Measurements from ENCODE around the gene ASXL1.
A peak's percentile ranks its signal among the peaks of the same experiment; 100 is the strongest.

Gene ASXL1

DNA sequence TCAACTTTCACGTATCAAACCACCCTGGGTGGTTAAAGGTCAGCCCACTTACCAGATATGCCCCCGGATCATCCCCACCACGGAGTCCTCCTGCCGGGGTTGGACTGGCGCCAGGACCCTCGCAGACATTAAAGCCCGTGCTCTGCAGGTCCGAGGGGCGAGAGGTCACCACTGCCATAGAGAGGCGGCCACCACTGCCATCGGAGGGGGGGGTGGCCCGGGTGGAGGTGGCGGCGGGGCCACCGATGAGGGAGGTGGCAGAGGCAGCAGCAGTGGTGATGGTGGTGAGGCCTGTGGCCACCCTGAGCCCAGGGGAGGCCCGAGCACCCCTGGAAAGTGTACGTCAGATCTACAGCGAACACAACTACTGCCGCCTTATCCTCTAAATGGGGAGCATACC lies 76.3 kb downstream of the ASXL1 start:
- no peak overlapping the region for H3K4me3 ChIP-seq (ENCODE audit: low read length)
- DNase-seq (ENCODE audit: low read depth, low spot score), result no peak

DNA sequence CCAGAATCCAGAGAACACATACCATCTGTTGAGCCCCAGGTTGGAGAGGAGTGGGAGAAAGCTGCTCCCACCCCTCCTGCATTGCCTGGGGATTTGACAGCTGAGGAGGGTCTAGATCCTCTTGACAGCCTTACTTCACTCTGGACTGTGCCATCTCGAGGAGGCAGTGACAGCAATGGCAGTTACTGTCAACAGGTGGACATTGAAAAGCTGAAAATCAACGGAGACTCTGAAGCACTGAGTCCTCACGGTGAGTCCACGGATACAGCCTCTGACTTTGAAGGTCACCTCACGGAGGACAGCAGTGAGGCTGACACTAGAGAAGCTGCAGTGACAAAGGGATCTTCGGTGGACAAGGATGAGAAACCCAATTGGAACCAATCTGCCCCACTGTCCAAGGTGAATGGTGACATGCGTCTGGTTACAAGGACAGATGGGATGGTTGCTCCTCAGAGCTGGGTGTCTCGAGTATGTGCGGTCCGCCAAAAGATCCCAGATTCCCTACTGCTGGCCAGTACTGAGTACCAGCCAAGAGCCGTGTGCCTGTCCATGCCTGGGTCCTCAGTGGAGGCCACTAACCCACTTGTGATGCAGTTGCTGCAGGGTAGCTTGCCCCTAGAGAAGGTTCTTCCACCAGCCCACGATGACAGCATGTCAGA lies 77.4 kb downstream of the ASXL1 start:
- no peak overlapping the region for H3K4me3 ChIP-seq (ENCODE audit: low read length)
- DNase-seq (ENCODE audit: low read depth, low spot score), result no peak

DNA sequence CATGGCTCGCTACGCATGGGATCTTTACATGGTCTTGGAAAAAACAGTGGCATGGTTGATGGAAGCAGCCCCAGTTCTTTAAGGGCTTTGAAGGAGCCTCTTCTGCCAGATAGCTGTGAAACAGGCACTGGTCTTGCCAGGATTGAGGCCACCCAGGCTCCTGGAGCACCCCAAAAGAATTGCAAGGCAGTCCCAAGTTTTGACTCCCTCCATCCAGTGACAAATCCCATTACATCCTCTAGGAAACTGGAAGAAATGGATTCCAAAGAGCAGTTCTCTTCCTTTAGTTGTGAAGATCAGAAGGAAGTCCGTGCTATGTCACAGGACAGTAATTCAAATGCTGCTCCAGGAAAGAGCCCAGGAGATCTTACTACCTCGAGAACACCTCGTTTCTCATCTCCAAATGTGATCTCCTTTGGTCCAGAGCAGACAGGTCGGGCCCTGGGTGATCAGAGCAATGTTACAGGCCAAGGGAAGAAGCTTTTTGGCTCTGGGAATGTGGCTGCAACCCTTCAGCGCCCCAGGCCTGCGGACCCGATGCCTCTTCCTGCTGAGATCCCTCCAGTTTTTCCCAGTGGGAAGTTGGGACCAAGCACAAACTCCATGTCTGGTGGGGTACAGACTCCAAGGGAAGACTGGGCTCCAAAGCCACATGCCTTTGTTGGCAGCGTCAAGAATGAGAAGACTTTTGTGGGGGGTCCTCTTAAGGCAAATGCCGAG lies 78.2 kb downstream of the ASXL1 start:
- no peak overlapping the region for H3K4me3 ChIP-seq (ENCODE audit: low read length)
- DNase-seq (ENCODE audit: low read depth, low spot score), result no peak

DNA sequence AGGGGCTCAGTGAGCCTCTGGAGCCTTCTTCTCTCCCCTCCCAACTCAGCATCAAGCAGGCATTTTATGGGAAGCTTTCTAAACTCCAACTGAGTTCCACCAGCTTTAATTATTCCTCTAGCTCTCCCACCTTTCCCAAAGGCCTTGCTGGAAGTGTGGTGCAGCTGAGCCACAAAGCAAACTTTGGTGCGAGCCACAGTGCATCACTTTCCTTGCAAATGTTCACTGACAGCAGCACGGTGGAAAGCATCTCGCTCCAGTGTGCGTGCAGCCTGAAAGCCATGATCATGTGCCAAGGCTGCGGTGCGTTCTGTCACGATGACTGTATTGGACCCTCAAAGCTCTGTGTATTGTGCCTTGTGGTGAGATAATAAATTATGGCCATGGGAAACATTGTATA lies 78.8 kb downstream of the ASXL1 start:
- H3K4me3 ChIP-seq (ENCODE audit: low read length), result no peak overlapping the region
- DNase-seq (ENCODE audit: low read depth, low spot score), result no peak

DNA sequence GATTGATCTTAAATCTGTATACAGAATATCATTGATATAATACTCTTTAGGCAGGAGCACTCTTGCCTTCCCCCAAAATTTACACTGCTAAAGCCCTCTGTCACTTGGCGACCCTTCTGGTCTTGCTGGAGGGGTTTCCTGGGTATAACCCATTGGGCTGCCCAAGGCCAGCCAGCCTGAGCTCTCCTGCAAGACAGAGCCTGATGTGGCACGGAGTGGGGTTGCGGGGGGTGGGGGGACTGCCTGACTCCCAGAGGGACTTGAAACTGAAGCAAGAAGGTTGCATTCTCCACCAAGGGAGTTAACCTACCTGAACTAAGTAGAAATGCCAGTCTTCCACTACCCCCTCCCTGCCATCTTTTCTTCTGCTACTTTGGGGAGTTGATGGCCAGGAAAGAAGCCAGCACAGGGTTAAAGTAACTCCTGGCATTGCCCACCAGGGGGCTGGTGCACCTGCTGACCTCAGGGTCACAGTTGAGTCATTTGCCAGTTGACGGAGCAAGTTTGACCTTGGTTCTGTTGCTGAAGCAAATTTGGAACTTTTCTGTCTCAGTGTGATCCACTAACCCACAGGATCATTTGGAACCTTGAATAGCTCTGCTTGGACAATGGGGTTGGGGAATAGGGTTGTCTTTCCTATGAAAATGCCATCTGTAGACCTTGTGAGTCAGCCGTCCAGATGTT lies 79.4 kb downstream of the ASXL1 start:
- H3K4me3 ChIP-seq (ENCODE audit: low read length), result no peak overlapping the region
- peak; percentile 18 for DNase-seq (ENCODE audit: low read depth, low spot score)

DNA sequence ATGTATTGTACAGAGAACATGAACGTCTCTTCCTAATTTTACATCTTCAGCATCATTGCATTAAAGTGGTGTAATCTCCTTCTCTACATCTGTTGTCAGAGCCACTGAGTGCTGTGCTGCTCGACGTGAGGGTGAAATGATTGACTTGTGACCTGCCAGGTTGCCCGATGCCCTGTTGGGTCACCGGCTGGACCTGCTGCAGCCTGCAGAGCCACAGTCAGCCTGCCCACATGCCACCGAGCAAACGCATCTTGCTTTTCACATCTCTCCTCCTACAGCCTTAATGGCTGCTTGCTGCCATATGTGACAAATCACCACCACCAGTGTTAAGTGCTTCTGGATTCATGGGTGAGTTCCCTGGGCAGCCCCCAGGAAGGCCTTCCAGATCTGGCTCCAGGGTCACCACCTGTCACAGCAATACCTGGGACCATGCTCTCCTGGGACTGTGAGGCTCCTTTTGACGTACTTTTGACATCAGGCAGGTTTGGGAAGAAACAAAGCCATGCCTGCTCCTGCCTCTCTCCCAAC lies 80.3 kb downstream of the ASXL1 start:
- no peak overlapping the region for H3K4me3 ChIP-seq (ENCODE audit: low read length)
- DNase-seq (ENCODE audit: low read depth, low spot score), result no peak

DNA sequence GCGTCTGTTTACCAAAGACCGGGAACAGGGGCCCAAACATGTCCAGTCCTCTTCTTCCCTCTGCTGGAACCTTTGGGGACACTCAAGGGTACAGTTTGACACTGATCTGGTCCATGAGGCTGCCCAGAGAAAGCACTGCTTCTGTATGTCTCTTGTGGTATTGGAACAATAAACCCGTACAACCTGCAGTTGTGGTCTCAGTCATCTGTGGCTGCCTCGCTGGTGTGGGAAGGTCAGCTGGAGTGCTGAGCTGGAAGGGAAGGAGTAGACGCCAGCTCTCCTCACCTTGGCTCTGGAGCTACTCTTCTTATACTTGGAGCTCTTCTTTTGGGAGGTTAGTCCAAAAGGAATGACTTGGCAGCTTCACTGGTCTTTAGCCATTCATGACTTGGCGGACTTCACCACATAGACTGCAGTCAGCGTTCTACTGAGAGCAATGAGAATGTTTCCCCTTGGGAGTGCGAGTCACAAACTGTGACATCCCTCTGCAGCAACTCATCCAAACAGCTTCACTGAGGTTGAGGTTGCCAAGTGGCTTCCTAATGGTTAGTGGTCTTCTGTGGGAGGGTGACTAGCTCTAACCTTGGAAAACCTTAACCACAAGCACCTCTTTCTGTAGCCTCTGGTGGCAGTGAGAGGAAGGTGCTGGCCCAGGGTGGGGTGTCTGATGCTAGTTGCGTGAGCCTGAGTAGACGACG lies 81.2 kb downstream of the ASXL1 start:
- no peak overlapping the region for H3K4me3 ChIP-seq (ENCODE audit: low read length)
- peak; percentile 27 for DNase-seq (ENCODE audit: low read depth, low spot score)

DNA sequence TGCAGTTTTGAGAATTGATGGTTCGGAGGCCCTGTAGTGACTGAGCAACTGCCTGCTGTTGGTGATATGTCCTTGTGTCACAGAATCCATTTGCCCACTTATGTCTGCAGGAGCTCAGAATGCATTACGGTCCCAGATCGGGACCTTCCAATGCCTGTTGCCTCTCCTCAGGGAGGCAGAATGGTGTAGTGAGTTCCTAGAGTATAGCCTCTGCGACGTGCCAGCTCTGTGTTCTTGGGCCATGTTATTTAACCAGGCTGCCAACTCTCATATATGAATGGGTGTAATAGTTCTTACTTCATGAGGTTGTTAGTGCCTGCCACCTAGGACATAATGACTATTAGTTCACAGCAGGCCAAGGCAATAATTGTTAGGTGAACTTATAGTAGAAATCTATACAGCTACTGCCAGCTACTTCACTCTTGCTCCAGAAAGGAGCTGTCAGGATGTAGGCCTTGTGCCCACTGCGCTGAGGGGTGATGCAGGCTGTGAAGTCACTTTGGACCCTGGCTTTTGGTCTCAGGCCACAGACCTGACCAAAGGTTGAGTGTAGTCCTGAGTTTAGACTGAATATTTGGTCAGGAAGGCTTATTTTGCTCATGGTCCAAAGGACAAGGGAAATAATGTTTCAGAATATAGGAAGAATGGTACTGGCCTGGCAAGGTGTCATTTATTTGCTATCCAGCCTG lies 82.1 kb downstream of the ASXL1 start:
- DNase-seq (ENCODE audit: low read depth, low spot score), result no peak
- H3K4me3 ChIP-seq (ENCODE audit: low read length), result no peak overlapping the region

DNA sequence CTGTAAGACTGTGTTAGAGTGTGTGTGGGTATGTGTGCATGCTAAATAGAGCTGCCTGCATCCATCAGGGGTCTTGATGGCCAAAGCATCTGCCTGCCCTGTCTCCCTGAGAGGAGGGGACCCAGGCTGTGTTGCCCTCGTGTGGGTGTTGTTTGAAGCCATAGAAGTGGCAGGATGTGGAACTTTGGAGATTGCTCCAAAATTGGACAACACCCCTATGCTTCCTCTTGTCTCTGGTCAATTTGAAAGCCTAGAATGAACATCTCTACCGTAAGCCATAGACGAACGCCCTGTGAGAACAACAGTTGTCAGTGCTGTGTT lies 82.6 kb downstream of the ASXL1 start:
- H3K4me3 ChIP-seq (ENCODE audit: low read length), result no peak overlapping the region
- DNase-seq (ENCODE audit: low read depth, low spot score), result no peak

DNA sequence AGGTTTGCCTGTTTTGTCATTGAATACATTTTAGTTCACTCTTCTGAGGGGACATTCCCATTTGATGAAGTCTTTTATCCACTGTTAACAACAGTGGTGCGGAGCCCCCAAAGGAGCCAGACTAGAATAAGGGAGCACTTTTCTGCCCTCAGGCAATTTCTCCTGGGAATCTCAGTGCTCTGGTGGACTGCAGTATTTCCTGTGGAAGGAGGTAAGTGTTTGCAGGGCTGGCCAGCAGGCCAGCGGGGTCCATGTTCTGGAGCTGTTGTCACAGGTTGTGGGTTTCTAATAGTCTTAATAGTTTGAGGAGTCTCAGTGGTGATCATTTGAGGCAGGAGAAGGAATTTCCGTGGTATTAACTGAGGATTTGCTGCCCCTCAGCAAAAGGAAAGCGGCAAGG lies 83.5 kb downstream of the ASXL1 start:
- DNase-seq (ENCODE audit: low read depth, low spot score), result no peak

DNA sequence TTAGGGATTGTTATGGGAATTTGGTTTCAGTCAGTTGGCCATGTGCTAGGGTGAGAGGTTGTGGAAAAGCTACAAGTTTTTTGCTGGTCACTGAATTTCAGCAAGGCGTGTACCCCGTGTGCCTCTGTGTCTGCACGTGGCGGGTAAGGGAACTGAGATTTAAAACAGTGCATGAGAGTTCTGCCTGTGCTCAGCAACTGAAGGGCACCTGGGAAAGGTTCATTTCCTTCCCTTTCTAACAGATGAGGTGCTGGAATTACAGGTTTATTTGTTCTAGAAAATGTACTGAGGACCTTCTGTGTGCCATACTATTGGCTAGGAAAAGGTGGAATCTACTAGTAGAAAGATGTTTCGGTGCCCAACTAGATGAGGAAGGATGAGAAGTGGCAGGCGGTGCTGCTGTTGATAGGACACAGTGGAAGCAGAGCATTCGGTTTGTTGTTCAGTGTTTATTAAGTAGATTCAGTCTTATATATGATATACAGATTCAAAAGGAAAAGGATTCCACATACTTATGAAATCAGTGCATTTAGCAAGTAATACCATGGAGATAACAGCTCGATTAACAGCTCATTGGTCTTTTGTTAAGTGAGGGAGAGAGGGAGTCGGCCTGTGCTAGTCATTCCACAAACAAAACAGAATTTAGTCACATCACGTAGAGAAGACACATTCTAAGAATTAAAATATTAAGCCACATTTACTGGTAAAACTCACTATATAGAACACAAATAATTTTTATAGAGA lies 84.7 kb downstream of the ASXL1 start:
- DNase-seq (ENCODE audit: low read depth, low spot score), result no peak

More for the DNA sequence above, 83.5 kb downstream of the ASXL1 start:
- H3K4me3 ChIP-seq (ENCODE audit: low read length), result no peak overlapping the region

DNA sequence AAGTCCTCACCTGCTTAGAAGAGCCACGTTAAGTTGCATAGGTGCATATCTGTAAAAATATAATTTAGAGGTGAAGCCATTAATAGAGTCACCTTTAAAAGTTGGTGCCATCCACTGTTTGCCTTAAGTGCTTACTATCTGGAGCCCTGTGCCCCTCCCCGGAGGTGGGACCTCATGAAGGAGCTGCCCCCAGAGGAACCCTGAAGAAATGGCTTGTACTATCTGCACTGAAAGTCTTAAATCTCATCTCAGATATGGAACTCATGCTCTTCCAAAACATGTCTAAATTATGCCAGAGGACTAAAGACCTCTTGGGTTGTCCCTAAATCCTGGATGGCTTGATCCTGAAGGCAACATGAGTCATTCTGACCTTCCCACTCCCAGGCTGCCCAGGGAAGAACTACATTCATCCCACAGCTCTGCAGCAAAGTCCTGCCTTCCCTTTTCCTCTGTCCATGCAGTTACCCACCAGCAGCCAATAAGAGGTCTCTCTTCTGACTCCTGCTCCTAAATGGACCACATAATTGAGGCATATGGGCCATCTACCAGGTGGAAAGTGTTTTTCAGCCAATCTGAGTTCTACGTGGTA lies 85.3 kb downstream of the ASXL1 start:
- peak; percentile 41 for DNase-seq (ENCODE audit: low read depth, low spot score)
- H3K4me3 ChIP-seq (ENCODE audit: low read length), result no peak overlapping the region

More for the DNA sequence above, 84.7 kb downstream of the ASXL1 start:
- no peak overlapping the region for H3K4me3 ChIP-seq (ENCODE audit: low read length)

DNA sequence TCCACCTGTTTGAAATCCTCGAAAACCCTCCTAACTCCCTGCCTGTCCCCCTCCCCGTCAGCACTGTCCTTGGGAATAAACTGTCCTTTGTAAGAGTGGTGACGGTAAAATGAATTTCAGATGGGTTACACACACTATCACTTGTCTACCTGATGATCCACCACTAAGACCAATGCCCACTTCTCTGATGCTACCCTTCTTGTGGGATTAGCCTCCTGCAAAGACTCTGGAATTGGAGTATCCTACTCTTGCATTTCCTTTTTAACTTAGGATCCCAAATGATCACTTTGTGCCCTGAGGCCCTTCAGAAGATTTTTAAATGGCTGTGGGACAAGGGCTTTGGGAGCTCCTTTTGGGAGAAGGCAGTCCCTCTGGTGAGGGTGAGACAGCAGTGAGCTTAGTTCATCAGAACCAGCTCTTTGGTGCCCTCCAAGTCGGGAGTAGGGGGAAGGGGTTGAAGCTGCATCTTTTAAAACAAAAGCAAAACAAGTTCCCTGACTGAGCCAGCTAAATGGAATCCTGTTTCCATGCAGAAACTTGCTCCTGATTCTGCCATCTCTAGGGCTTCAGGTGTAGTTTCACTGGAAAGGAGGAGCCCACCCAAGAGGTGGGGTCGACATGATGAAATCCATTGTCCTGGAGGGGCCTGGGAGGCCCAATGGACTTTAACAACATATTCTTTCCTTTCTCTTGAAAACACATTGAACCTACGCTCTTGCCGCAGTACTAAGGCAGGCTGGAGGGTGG lies 86.5 kb downstream of the ASXL1 start:
- H3K4me3 ChIP-seq (ENCODE audit: low read length), result no peak overlapping the region

DNA sequence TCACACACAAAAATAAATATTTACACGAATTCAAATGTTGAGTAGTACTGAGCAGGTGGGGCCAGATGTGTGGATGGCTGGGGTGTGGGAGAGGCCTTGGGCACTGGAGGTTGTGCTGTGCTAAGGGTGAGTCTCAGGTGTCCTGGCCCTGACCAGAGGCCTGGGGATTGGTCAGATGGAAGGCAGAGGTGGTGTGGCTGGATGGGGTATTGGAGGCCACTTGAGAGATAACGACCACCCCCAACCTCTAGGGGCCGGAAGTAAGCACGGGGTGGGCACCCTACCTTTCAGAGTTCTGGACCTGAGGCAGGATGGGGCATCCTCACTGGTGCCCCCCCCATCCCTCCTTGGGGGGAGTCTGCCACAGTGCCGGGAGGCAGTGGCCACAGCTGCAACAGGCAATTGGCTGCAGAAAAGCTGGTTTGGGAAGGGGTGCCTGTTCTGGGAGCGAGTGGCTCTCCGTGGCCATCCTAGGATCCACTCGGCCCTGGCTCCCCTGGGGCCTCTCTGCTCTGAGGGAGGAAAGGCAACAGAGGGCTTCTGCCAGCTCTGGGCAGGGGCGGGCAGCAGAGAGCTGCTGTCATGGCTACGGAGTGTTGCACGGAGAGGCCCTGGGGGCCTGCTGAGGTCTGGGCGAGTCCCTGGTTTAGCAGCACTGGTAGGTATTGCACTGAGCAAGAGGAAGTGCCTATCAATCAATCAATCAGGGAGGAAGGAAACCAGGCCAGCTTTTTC lies 87.6 kb downstream of the ASXL1 start:
- H3K4me3 ChIP-seq (ENCODE audit: low read length), result no peak overlapping the region

More for the DNA sequence above, 86.5 kb downstream of the ASXL1 start:
- no peak for DNase-seq (ENCODE audit: low read depth, low spot score)

DNA sequence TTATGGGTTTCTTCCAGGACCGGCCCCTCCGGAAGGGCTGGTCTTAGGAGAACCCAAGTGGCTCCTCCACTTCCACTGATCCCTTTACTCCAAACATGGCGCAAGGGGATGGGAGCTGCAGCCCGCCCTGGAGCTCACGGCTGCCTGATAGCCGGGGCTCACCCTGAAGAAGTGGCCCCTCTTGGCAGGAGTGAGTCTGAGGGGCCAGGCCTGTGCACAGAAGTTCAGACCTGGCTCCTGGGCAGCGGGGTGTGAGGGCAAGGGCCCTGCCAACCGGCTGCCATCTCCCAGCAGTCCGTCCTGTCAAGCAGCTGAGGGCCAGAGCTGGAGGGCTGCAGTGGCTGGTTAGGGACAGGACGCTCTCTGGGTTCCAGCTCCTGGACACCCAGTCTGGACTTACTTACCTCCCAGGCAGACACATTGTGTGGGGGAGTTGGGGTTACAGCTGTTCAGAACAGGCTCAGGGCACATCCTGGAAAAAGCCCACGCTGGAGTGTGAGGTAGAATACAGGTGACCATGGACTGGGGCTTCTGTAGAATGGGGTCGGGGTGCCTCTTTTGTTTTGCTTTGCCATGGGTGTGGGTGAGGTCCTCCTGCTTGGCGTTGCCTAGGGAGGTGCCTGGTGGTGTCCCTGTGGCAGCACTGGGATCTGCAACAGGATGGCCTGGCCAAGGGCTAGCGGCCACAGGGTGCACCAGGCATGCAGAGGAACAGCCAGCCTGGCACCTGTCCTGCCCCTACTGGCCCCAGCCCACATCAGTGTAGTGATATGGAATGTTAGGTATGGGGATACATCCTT lies 88.4 kb downstream of the ASXL1 start:
- no peak for DNase-seq (ENCODE audit: low read depth, low spot score)
- H3K4me3 ChIP-seq (ENCODE audit: low read length), result no peak overlapping the region

More for the DNA sequence above, 87.6 kb downstream of the ASXL1 start:
- DNase-seq (ENCODE audit: low read depth, low spot score), result no peak
